Activated CD8-positive, alpha-beta memory T cell treated with anti-CD3 and anti-CD28 coated beads for 48 hours (primary cell): ENCODE measurements around the gene KLHDC4.

Experiments
- DNase-seq, 3 experiments: peaks; one replicate each; pipeline ENCODE4 v3.0.0-alpha.2; 2020; ENCODE audit warnings: low read depth in 2 of 3, low spot score in 2 of 3

KLHDC4 gene

GRCh38 chr16:87662254-87663204 lies 103.3 kb downstream of the KLHDC4 start:
- no peak for DNase-seq

- peak in 1 of 3 experiments; percentile 9 for DNase-seq
Measured at GRCh38 chr16:87661561-87661960, 104.2 kb downstream of the KLHDC4 start.

- no peak for DNase-seq
Measured at GRCh38 chr16:87658564-87659225, 107.1 kb downstream of the KLHDC4 start.
